ENCODE measurements around the gene TRMT6. TPM values are rescaled to one million over a fixed set of nuclear protein-coding genes. Genes with fewer than 3 reads are reported as not detected.

The TRMT6 gene
- total RNA-seq, 1 donor from 2014 or later = 18.4 TPM

- no peak for TF ChIP-seq CTCF (IDR thresholded peaks at IDR 0.05; ENCODE audit: partially characterized antibody, unreplicated experiment)
- Mint-ChIP-seq H3K27ac (ENCODE audit: unreplicated experiment) (no peak overlapping the region), H3K4me3 (ENCODE audit: unreplicated experiment) (peak overlapping the region; percentile 46), H3K36me3 (ENCODE audit: unreplicated experiment) (no peaks in the 10 kb centered on the region), H3K9me3 (ENCODE audit: unreplicated experiment) (peaks cover 1% of the 10 kb centered on the region), H3K27me3 (ENCODE audit: unreplicated experiment) (no peaks in the 10 kb centered on the region), H3K4me1 (ENCODE audit: low read depth, unreplicated experiment) (peaks cover 3% of the 10 kb centered on the region)
- DNase-seq = no peak
Observed at GRCh38 chr20:5913166-5913565, 37.2 kb downstream of the TRMT6 start.

- Mint-ChIP-seq H3K4me3 (ENCODE audit: unreplicated experiment) (no peak overlapping the region), H3K4me1 (ENCODE audit: low read depth, unreplicated experiment) (peaks cover 3% of the 10 kb centered on the region), H3K27ac (ENCODE audit: unreplicated experiment) (no peak overlapping the region), H3K36me3 (ENCODE audit: unreplicated experiment) (no peaks in the 10 kb centered on the region), H3K9me3 (ENCODE audit: unreplicated experiment) (peaks cover 1% of the 10 kb centered on the region), H3K27me3 (ENCODE audit: unreplicated experiment) (no peaks in the 10 kb centered on the region)
- DNase-seq = no peak
- no peak for TF ChIP-seq CTCF (IDR thresholded peaks at IDR 0.05; ENCODE audit: partially characterized antibody, unreplicated experiment)
Observed at GRCh38 chr20:5910186-5910585, 40.1 kb downstream of the TRMT6 start.

- Mint-ChIP-seq H3K4me1 (ENCODE audit: low read depth, unreplicated experiment) (peaks cover 3% of the 10 kb centered on the region), H3K4me3 (ENCODE audit: unreplicated experiment) (no peak overlapping the region), H3K36me3 (ENCODE audit: unreplicated experiment) (no peaks in the 10 kb centered on the region), H3K9me3 (ENCODE audit: unreplicated experiment) (peaks cover 1% of the 10 kb centered on the region), H3K27ac (ENCODE audit: unreplicated experiment) (no peak overlapping the region), H3K27me3 (ENCODE audit: unreplicated experiment) (no peaks in the 10 kb centered on the region)
- DNase-seq = no peak
- TF ChIP-seq CTCF (IDR thresholded peaks at IDR 0.05; ENCODE audit: partially characterized antibody, unreplicated experiment) = no peak
Observed at GRCh38 chr20:5908981-5909380, 41.4 kb downstream of the TRMT6 start.

- TF ChIP-seq CTCF (IDR thresholded peaks at IDR 0.05; ENCODE audit: partially characterized antibody, unreplicated experiment) = no peak
- no peak for DNase-seq
- Mint-ChIP-seq H3K27ac (ENCODE audit: unreplicated experiment) (no peak overlapping the region), H3K36me3 (ENCODE audit: unreplicated experiment) (no peaks in the 10 kb centered on the region), H3K4me1 (ENCODE audit: low read depth, unreplicated experiment) (no peaks in the 10 kb centered on the region), H3K9me3 (ENCODE audit: unreplicated experiment) (no peaks in the 10 kb centered on the region), H3K4me3 (ENCODE audit: unreplicated experiment) (no peak overlapping the region), H3K27me3 (ENCODE audit: unreplicated experiment) (no peaks in the 10 kb centered on the region)
Observed at GRCh38 chr20:5900908-5901307, 49.4 kb downstream of the TRMT6 start.

- Mint-ChIP-seq H3K4me3 (ENCODE audit: unreplicated experiment) (no peak overlapping the region), H3K4me1 (ENCODE audit: low read depth, unreplicated experiment) (no peaks in the 10 kb centered on the region), H3K9me3 (ENCODE audit: unreplicated experiment) (no peaks in the 10 kb centered on the region), H3K36me3 (ENCODE audit: unreplicated experiment) (no peaks in the 10 kb centered on the region), H3K27ac (ENCODE audit: unreplicated experiment) (no peak overlapping the region), H3K27me3 (ENCODE audit: unreplicated experiment) (no peaks in the 10 kb centered on the region)
- DNase-seq = no peak
- no peak for TF ChIP-seq CTCF (IDR thresholded peaks at IDR 0.05; ENCODE audit: partially characterized antibody, unreplicated experiment)
Observed at GRCh38 chr20:5899444-5899843, 50.9 kb downstream of the TRMT6 start.

All from glutamatergic neuron (in vitro differentiated cells).